NCI-H510A (cell line): ENCODE data around the gene EPB41L2.
"Not testable (repeated sequence)": the region's sequence is repeated elsewhere in the genome, so short reads cannot be mapped to it uniquely, and the experiment has no call there.

Experiments used
- DNase-seq: peaks from one replicate; lab custom pipeline; 2025; lab: John Stamatoyannopoulos, UW

The EPB41L2 gene

GRCh38 chr6:131003488-131004386 lies 59.3 kb downstream of the EPB41L2 start:
- no peak for DNase-seq

DNA sequence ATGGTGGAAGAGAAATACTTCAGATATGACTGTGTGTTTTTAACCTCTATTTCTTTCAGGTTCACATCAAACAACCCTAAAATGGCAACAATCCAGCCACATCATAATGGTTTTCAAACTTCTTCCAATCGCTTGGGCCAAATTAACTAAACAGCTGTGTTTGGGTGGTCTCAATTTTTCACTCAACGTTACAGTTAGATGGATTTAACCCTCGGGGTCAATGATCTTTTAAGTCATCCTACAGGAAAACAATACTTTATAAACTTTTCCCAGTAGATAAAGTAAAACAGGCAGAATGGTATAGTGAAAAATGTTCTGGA lies 60.4 kb downstream of the EPB41L2 start:
- no peak for DNase-seq

DNA sequence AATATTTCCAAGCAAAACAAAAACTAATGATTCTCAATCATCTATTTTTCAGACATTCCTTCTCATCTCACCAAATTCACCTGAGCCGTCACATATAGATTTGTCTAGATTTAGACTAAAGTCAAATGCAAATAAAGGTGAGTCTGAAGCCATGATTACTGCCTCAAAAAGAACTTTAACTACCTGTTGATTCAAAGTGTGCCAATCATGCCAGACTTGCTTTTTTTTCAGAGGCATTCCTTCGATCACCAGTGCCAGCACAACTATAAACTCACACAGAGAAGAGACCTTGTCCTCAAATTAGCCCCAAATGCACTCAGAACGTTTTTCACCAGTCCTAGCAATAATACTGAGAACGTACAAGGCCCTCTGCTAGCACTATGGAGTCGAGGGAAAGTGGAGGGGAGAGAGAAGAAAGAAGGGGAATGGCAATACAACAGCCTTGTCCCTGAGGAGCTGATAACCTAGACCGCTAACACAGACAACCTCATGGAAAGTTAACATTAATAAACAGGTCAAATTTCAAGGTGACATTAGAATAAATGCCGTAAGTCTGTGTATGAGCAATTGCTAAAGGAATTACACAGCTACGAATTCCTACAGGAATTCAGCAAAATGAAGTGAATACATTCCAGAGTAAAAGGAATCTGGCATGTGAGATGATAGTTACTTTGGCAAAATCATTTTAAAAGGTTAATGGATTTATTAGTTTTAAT lies 60.9 kb downstream of the EPB41L2 start:
- no peak for DNase-seq

- DNase-seq, result no peak
Measured at GRCh38 chr6:131001111-131001736, 61.8 kb downstream of the EPB41L2 start.

GRCh38 chr6:131000544-131000943 lies 62.5 kb downstream of the EPB41L2 start:
- no peak for DNase-seq

DNA sequence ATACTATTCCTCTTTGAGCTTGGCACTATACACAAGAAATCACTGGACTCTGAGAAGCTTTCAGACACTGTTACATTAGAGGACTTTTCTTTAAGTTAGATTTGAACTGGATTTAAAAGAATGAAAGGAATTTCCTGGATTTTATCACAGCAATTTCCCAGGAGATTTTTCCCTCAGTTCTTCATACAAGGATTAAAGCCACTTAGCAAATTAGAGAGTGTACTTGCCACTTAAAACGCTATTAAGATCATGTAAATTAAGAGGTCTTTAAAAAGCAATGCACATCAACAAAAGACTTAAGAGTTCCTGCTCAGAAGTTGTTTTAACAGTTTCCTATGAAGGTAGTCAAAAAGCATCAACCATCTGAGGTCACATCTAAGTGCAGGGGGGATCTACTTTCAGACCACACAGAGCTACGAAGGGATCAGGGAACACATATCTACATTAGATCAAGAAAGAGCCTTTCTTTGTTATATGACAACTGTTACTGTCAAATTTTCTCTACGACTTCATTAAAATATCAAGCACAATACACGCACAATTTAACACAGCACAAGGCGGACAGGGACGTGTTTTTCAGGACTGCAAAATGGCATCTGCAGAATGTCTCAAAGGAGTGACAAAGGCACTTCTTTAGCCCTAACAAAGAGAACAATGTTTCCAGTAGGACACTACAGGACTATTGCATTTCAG lies 65.8 kb downstream of the EPB41L2 start:
- no peak for DNase-seq

DNA sequence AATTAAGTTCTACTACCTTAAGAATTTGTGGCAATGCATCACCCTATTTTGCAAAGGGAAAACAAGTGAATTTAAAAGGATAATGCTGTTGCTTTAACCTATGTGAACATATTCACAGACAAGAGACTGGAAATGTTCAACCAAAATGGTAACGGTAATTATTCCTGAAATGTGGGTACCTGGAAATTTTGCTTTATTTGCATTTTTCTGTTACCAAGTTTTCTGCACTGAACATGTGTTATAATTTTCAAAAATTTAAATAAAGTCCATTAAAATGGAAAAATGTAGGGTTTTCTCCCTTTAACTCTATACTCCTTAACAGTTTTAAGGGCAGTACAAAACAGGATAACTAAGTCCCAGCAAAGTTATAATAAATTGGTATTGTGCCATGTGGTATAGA lies 66.4 kb downstream of the EPB41L2 start:
- no peak for DNase-seq

DNA sequence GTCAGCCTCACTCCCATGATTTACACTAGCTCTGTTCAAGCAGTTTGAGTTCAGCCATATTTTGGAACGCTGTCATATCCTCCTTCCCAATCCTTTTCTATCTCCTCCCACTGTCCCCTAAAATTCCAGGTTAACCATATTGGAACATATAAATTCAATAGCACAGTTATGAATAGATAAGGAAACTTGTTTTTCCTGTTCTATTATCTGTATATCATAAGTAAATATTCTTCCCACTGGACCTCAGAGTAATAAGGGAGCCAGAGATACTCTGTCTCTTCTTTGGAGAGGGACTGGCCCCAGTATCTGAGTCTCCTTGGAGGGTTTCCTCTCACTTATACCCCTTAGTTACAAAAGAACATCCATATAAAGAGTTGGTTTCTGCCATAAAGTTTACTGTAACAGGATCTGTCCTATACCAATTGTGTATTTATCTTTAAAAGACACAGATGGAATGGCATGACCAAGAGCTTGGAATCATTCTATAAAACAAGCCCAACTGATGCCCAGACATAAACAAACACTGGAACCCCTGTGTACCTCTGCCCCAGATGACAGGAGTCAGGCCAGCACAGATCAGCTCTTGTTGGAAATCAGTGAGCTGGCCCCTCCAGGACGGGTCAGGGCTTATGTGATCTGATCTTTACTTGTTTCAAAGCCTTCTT lies 67.1 kb downstream of the EPB41L2 start:
- DNase-seq, result no peak

DNA sequence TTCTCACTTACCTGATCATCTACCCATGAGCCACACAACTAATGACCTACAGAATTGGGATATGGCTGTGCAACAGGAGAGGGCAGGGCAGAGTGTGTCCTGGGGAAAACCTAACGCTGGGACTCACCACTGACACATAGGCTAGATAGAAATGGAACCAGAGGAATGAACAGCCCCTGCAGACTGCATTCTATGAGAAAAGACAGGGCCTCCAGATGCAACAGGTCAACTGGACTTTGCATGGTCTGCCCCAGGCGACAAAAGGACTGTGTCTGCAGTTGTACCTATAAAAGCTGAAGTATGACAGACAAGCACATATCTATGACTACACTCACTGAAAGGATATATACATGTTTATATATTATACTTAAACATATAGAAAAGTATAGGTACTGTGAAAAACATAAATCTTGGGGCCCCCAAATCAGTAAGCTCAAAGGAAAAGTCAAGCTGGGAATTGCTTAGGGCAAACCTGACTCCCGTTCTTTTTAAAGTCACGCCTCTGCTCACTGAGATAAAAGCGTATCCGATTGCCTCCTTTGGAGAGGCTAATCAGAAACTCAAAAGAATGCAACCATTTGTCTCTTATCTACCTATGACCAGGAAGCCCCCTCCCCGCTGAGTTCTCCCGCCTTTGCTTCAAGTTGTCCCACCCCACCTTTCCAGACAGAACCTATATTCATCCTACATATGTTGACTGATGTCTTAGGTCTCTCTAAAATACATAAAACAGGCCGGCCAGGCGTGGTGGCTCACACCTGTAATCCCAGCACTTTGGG lies 68.5 kb downstream of the EPB41L2 start:
- DNase-seq, result no peak

DNA sequence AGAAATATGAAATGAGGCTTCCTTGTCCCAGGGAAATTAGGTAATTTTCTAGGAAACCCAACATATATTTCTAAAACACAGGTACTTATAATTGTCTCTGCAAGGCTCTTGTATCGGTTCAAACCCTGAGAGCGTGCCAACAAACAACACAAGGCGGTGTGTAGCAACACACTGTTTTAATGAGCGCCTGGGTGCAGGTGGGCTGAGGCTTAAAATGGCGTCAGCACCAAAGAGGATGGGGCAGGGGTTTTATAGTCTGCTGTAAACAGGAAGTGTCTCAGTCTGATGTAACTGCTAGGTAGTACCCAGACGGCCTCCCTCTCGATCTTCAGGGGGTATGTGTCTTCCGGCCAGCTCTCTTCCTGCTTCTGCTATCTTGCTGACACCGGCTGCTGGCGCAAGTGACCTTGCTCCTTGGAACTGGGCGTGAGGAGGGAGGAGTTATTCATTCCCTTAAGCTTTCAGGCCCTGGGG lies 69.7 kb downstream of the EPB41L2 start:
- no peak for DNase-seq

DNA sequence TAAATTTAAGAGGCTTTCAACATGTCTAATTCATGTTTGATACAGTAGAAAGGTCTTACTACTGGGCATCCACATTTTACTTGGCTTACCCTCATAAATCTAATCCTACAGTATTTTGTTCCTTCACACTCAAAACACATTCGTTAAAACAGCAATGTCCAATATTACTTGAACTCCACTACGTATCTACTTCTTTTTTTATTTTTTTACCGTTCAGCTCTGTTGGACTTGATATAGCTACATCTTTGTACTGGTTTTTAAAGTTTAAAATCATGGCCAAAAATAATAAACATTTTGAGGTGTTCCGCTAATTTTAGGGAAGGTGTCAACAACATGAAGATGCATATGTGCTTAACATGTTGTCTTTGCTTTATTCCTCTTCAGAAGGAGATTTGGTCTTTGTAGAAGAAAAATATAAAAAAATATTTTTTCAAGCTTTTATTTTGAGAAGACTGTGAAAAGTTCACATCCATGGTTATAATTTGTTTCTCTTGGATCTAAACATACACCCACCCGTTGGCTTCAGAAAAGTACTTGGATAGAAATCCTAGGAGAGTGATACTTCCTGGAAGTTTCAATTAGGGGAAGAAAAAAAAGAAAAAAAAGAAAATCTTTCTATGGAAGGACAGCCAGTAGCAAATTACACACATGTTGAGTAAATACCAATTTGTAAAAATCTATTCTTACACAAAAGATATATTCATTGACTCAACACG lies 71.5 kb downstream of the EPB41L2 start:
- DNase-seq, result no peak

DNA sequence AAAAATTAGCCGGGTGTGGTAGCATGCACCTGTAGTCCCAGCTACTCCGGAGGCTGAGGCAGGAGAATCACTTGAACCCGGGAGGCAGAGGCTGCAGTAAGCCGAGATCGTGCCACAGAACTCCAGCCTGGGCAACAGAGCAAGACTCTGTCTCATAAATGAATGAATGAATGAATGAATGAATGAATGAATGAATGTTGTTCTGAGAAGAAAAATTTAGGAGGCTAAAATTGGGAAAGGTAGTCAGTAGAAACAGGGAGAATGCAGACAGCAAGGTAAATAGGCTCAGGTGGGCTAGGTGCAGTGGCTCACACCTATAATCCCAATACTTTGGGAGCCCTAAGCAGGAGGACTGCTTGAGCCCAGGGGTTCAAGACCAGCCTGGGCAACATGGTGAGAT lies 75.5 kb downstream of the EPB41L2 start:
- DNase-seq, result not testable (repeated sequence)

DNA sequence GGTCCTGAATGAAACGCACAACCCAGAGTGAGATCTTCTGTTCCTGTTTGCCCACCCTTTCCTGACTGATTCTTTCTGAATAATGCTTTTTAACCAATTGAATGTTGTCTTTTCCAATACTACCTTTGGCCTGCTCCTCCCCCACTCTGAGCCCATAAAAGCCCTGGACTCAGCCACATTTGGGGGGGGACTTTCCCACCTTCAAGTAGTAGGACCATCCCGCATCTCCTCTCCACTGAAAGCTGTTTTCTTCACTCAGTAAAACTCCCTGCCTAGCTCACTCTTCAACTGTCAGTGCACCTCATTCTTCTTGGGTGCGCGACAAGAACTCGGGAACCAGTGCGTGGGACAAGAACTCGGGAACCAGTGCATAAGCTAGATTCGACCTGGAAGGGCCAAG lies 77.9 kb downstream of the EPB41L2 start:
- DNase-seq, result no peak

- no peak for DNase-seq
Measured at GRCh38 chr6:130982941-130983456, 80.0 kb downstream of the EPB41L2 start.

DNA sequence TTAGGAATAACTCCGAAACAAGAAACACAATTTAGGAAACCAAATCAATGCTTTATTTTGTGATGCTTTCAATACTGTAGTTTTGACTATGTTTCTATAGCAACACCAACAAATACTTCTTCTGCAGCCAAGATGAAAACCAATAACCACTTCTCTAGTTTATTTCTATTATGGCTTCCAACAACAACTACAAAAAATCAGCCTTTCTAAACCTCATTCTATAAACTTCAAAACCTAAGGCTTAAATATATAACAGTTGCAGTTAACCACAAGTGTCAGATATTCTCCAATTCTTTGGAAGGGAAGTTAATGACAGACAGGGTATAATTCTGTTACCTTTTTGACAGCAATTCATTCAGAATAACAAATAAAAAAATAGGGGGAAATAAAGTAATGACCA lies 80.9 kb downstream of the EPB41L2 start:
- no peak for DNase-seq

GRCh38 chr6:130981409-130981808 lies 81.6 kb downstream of the EPB41L2 start:
- DNase-seq, result no peak

DNA sequence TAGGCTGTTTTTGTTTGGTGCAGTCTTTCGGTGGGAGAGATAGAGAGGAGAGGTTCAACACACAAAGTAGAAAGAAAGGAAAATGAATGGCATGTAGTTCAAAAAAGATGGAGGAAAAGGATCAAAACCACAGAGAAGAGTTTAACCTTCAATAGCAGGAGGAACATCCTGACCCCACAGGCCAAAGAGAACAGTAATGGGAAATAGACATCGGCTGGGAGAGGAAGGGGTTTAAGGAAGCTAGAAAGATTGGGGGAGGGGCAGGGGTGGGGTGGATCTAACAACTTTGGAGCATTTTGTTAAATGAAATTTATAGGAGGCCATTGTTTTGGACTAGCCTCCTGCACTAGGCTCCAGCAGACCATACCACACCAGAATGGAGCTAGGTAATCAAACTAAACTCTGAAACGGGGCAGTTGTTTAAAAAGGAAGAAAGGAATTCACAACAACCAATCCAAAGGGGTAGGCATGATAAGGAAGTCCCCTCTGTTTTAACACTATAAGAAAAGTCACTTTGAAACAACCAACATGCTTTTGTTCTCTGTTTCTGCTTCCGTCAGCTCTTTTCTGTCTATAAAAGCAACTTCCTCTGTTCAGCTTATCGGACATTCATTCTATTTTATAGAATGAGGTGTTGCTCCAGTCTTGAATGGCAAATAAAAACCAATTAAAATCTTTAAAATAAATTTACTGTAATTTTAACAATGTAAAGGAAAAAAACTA lies 82.6 kb downstream of the EPB41L2 start:
- DNase-seq, result no peak

DNA sequence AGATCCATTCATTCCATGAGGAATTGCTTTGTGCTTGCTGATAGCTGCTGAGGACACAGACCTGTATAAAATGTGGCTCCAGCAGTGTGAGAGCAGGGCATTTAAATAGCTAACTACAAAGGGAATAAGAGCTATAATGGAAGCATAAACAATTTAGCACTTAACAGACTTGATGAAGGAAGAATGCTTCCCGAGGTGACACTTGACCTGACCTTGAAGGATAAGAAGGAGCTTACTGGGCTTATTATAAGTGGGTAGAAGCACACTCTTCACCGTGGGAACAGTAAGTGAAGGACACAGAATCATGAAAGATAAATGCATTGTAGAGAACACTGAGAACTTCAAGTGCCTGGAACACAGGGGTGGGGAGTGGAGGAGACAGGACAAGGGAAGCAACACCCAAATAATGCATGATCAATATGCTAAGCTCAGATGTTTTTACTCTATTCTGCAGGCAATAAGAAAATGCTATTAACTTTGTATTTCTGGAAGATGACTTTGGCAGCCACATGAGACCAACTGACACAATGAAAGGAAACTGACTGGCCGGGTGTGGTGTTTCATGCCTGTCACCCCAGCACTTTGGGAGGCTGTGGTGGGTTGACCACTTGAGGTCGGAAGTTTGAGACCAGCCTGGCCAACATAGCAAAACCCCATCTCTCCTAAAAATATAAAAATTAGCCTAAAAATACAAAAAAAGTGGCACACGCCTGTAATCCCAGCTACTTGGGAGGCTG lies 84.2 kb downstream of the EPB41L2 start:
- DNase-seq, result no peak

DNA sequence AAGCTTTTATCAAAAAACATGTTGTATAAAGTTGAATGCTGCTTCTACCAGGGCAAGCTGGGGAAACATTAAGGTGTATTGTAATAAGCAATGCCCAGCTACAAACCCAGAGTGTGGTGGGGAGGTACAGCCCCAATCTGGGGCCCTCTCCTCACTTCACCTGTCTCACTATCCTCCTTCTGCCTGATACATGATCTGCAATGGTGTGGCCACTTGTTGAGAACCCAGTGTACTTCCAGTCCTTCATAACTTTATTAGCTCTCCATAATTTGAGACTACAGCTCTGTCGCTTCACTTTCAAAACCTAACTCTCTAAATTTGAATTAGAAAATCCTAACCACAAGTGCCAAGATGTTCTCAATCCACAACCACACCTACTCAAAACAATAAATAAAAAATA lies 84.9 kb downstream of the EPB41L2 start:
- DNase-seq, result no peak
